Activated CD4-positive, alpha-beta T cell treated with anti-CD3 and anti-CD28 coated beads for 48 hours (primary cell): ENCODE results near the gene MYL7.
"Not testable (repeated sequence)": the region's sequence is repeated elsewhere in the genome, so short reads cannot be mapped to it uniquely, and the experiment has no call there.

Experiments
- DNase-seq: peaks from one replicate; pipeline ENCODE4 v3.0.0-alpha.2; 2020

Gene MYL7, protein sequence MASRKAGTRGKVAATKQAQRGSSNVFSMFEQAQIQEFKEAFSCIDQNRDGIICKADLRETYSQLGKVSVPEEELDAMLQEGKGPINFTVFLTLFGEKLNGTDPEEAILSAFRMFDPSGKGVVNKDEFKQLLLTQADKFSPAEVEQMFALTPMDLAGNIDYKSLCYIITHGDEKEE

DNA sequence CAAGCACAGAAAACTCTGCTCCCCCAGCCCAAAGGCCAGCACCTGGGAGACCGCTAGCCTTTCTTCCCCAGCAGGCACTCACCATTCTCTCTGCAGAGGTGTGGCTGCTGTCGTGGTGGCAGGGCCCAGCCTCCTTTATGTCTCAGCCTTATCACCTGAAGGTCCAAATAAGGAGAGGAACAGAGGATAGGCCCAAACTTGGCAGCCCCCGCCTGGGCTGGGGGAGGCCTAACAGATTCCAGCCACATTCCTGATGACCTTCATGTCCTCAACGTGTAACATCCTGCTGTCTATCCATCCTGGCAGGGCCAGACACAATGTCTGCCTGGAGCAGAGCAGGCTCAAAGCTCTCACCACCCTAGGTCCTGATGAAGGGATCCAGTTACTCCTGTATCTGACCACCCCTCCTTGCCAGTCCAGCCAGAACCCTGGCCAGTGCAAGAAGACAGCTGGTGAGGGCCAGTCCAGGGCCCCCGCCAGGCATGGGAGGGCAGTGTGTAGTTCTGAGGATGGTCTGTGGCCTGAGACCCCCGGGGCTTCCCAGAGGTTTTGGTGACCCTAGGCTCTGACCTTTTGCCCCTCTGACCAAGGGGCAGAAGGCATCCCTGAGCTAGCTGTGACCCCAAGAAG, at the start of gene MYL7:
TSS of gene MYL7 (minus strand) at position 112 of the 630 bp plus-strand sequence. CDS start at position 85, 27 bp downstream.
- DNase-seq = no peak

DNA sequence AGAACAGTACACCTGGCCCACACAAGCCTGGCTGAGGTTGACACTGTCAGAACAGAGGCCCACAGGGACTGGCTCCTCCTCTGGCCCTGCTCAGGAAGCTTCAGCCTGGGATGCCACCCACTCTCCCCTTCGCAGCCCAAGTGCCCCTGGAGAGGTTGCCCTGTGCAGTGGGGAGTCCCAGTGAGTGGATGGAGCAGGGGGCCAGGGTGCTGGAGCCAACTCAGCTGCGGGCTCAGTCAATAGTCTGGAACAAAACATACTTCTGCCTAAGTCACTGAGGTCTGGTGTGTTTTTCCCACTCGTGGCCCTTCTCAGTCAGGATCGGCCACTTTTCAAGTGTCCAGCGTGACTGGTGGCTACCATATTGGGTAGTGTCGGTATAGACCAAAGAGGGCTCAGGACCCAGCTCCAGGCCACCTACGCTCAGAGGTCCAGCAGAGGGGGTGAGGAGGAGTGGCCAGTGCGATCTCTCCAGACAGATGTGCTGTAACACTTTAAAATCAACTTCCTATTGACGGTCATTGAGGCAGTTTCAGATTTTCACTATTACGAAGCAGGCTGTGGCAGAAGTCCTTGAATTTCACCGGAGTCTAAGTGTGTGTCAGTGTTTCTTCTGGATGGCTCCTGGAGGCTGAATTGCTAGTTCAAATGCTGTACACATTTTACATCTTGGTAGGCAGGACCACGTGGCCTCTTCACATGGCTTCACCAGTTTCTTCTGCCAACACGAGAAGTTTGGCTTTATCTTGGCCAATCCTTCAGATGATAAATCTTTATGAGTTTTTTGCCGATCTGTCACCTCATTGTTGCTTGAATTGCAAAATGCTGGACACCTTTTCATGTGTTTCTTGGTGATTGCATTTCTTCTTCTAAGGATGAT, 49.1 kb upstream of the MYL7 start:
- no peak for DNase-seq

DNA sequence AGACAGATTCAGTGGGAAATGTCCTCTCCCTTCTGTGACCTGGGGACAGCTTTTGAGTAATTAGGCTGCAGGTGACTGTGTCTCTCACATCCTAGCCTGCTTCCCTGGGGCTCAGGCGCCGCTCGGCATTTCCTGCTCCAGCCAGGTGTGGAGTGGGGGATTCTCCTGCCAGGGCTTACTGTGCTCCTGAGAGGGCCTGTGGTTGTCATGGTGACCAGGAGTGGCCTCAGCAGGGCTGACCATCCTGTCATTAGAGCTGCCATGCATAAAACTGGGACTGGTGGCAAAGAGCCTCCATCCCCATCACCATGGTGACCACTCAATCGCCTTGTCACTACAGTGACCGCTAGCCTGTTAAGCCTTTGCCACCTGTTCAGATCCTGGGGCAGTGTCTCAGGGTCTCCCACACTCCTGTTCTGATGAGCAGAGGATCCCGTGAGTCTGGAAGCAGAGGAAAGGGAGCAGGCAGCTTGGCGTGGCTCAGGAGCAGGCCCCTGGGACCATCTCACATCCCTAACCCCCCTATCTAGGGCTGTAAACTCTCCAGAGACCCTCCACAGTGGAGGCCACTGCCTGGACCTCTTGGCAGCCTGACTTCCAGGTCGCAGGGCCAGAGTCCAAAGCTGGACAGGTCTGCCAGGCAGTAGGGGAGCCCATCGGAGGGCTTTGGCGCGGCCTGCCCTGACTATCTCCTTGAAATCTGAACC, 48.3 kb upstream of the MYL7 start, which contains the start of gene GCK:
TSS of gene GCK (minus strand) at position 154 of the 707 bp plus-strand sequence. CDS start 486 bp downstream, outside the sequence.
- no peak for DNase-seq

DNA sequence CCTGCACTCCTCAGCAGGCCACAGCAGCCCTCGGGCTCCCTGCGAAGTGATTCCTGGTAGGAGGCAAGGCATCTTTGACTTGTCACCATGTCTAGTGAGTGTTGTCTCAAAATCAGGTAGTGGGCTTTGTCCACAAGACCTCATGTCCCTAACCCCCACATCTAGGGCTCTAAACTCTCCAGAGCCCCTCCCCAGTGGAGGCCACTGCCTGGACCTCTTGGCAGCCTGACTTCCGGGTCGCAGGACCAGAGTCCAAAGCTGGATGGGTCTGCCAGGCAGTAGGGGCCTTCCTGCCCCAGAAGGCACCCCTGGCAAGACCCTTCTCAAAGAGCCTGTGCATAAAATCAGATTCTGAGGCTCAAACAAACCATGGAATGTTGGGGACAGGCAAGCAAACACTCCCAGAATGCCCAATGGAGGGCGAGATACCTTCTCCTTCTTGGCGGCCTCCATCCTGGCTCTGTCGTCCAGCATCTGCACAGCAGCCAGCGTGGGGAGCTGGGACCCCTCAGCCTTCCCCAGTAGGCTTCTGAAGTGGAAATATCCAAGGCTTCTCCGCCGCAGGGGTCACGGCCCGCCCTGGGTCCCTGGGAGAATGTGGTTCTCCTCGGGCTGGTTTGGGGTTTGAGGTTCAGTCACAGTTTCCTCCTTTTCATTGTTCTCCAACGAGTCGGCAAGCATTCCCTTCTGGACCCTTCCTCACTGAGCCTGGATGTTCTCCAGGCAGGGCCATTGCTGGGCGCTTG, 47.5 kb upstream of the MYL7 start:
- no peak for DNase-seq

DNA sequence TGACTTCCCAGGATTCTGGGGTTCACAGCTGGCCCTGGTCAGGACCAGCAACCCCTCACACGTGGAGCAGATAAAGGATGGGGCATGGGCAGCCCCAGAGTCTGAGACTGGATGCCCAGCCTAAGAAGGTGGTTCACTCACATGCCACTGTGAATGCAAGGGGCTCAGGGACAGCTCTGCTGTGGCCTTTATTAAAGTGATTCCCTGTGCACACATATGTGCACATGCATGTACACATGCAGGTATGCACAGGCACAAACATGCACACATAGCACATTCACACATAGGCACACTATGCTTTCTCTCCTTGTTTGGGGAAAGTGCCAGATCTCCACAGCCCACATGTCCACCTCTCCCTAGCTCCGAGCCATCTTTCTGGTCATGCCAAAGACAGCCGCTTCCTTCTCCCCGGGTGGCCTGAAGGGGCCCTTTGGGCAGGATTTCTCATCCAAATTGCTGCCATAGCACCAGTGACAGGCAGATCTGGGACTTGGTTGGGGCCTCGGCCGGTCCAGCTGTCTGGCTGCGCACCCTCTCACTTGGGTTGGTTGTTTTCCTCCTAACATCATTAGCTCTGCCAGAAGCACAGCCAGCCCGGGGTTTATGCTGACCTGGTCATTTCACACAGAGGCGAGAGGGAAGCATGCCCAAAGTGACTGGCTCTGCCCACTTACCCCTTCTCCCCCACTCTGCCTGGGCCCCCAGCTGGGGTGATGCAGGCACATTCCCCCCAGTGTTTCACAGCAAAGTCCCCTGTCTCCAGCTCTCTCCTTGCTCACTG, 46.7 kb upstream of the MYL7 start:
- no peak for DNase-seq

DNA sequence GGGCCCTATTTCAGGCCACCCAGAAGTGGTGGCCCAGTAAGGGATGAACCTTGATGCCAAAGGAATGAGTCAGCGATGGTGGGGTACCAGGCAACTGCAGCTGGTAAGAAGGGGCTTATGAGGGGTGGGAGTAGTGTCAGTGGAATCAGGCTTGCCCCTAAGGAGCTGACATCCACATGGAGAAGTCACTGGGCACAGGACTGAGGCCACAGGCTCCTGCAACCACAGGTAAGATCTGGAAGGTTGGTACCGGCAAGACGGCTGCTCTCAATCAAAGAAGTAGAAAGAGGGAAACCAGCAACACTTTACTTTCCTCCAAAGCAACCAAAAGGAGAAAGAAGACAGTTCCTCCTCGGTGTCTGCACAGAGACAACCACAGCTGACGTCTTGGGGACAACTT, 45.6 kb upstream of the MYL7 start:
- no peak for DNase-seq

DNA sequence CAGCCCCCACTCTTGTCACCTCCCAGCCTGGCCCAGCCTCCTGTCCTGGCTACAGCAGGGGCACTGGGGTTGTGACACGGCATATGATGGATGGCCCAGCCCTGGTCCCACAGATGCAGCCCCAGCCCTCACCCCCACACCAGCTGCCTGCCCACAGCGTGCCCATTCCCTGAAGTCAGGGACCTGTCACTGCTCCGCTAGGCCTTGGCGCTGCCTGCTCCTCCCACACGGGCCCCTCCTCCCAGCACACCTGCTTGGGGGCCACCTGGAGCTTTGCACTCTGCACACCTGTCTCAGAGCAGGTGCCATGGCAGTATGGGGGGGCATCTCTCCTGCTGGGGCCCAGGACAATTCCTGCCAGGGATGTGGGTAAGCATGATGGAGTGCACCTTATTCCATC, 44.6 kb upstream of the MYL7 start:
- no peak for DNase-seq

DNA sequence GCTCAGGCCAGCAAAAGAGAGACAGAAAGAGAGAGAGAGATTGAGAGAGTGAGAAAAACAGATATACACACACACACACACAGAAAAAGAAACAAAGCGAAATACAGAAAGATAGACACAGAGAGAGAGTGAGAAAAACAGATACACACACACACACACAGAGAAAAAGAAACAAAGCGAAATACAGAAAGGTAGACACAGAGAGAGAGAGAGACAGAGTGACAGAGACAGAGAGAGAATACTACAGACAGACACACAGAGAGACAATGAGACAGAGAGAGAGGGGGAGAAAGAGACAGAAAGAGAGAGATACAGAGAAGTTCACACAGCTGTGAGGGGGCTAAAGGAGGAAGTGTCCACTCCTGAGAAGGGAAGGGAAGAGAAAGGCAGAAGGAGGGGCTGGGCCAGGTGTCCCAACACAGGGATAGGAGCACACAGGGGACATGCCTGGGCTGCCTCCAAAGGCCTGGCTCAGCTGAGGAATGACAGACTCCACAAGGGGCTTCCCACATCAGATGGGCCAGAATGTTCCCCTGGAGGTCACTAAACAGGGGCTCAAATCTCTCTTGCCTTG, 43.8 kb upstream of the MYL7 start:
- DNase-seq = no peak

DNA sequence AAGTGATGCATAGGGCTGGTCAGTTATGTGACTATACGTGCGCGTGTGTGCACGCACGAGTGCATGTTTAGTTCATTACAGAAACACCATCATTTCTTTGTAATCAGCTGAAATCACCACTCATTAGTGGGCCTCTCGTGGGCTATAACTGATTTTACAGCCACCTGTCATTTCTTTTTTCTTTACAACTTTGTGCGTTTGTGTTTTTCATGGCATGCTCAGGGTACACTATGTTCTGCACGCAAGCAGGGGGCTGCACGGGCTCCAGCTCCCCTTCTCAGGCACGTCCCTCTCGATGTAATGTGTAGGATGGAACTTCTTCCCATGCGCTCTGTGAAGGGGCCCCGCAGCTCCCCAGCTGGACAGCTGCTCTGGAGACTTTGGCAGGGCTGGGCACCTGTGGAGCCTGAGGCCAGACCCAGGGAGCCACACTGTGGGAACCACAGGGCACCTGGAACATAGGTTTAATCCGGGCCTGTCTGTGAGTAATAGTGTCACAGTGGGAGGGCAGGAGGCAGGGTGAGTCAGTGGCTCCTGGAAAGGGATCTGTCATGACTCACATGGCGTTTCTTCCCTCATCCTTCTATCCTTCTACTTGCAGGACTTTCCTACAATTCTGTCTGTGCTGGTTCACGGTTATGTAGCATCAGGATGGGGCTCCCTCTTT, 43.2 kb upstream of the MYL7 start:
- no peak for DNase-seq

DNA sequence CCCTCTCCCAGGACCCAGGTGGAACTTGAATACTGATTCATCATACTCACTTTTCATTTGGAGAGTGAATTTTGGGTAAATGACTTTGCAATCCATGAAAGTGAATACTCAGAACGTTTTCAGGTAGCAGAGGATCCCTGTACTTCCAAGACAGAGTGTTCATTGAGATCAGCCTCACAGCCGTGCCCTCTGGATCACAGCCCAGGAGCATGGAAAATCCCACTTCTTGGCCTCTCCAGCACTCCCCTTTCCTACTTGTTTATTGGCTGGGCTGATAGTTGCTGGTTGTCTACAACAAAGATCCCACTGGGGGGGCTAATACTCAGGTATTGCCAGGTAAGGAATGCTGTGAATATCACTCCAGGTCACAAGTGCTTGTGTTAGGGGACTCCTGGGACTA, 42.3 kb upstream of the MYL7 start:
- no peak for DNase-seq

DNA sequence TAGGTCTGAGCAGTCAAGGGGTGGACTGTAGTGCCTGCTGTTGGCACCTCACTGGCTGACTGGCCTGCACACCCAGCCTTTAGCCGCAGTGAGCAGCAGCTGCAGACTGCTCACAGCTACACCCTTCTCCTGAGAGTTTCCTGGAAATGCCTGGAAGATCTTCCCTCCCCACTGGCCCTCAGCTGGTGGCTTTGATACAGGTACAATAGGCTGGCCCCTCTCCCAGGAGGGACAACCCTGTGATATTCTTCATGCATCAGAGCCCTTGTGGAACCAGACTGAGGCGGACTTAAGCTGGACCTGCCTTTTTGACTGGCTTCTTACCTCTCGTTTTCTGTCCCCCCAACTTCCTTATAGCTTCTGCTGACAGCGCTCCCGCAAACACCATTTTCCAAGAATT, 41.7 kb upstream of the MYL7 start:
- DNase-seq = no peak

DNA sequence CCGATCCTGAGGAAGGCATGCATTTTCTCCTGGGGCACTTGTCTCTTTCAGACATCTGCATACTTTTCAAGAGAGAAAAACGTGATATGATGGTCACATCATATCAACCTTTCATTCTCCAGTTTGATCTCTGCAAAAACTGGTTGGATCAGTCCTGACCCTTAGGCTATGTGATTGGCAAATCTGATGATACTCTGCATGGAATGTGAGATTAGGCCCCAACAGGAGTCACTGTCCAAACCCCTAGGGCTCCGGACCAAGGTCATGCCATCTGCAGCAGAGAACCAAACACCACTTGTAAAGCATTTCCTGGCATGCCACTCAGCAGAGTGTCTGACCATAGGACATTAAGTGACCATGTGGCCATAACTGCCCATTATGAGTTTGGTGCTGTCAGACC, 39.5 kb upstream of the MYL7 start:
- no peak for DNase-seq

DNA sequence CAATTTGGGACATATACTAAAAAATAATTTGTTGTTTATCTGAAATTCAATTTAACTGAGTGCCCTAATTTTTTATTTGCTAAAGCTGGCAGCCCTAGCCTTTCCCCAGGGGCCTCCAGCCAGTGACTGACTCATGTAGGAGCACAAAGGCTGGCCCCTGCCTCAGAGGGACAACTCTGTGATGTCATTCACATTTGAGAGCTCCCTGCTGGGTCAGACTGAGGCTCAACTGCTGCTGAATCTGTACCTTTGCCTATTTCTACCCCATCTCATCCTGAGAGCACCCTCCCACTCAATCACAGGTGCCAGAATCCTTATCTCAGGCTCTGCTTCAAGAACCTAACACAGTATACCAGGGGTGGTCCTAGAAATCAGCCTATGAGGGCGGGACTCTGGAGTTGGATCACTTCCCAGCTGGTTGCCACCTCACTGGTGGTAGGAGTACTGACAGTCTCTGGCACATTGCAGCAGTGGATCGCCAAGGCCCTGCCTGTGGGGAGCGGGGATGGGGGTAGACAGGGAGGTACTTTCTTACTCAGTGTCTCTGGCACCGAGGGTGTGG, 36.5 kb upstream of the MYL7 start:
- DNase-seq = no peak

DNA sequence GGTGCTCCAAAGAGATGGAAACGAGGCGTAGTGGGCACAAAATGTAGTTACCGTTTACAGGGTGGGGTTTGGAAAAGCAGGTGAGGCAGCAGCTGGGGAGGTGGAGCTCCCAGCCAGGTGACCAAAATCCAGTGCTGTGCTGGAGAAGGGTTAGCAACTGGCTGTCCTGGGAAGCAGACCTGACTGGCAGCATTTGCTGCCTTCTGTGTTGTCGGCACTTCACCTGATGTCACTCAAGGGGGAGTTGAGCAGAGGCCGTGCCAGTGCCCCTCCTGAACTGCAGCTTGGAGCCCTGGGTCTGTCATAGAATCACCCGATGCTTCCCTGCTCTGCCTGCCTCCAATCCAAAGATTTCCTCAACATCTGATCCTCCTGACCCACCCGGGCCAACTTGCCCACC, 35.4 kb upstream of the MYL7 start:
- DNase-seq = no peak

DNA sequence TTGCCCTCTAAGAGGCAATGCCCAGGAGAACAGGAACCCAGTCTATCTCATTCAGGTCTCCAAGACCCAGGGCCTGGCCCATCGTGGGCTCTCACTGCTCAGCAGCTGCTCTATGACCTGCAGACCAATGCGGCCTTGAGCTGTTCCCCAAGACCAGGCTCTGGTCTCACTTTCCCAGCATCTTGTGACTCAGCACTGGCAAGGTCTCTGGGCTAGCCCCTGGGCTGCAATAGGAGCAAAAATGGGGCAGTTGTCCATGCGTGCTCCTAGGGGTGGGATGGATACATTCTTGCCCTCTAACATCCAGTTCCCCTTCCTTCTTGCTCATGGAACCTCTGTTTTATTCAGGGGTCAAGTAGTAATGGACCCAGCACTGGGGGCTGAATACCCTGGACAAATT, 34.6 kb upstream of the MYL7 start:
- no peak for DNase-seq

DNA sequence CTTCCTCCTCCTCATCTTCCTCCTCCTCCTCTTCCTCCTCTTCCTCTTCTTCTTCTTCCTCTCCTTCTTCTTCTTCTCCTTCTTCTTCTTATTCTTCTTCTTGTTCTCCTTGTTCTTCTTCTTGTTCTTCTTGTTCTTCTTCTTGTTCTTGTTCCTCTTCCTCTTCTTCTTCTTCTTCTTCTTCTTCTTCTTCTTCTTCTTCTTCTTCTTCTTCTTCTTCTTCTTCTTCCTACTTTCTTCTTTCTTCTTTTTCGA, 33.5 kb upstream of the MYL7 start:
- not testable (repeated sequence) for DNase-seq

DNA sequence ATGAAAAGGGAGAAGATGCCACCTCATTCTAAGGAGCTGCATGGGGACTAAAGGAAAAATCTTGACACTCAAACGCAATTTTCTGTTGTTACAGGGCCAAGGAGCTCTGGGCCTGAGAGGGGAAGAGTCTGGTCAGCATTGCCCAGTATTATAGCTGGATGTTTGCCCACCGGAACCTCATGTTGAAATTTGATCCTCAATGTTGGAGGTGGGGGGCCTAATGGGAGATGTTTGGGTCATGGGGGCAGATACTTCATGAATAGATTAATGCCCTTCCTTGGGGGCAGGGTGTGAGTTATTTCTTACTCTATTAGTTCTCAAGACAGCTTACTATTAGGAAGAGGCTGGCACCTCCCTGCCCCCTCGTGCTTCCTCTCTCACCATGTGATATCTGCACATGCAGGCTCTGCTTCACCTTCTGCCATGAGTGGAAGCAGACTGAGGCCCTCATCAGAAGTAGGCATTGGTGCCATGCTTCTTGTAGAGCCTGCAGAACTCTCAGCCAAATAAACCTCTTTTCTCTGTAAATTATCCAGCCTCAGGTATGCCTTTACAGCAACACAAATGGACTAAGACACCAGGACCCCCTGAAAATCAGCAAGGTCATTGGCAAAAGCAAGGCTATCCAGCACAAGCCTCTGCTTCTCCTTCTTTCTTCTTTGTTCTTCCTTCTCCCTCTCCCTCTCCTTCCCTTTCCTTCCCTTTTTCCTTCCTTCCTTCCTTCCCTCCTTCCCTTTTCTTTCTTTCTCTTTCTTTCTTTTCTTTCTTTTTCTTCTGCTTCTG, 33.0 kb upstream of the MYL7 start:
- no peak for DNase-seq

DNA sequence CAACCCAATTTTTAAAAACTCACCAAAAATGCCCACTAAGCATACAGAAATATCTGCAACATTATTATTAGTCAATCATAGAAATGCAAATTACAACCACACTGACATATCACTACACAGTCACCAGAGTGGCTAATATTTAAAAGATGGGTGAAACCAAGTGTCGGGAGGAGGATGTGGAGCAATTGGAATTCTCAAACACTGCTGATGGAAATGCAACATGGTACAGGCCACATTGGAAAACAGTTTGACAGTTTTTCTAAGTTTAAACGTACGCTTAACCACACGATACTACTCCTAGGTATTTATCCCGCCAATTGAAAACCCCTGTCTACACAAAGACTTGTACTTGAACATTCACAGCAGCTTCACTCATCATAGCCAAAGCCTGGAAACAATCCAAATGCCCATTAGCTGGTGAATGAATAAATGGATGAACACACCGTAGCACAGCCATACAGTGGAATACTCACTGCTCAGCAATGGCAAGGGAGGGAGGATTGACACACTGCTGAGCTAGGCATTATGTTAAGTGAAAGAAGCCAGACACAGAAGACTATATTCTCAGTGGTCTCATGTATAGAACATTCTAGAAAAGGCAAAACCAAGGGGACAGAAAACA, 31.8 kb upstream of the MYL7 start:
- DNase-seq = no peak

DNA sequence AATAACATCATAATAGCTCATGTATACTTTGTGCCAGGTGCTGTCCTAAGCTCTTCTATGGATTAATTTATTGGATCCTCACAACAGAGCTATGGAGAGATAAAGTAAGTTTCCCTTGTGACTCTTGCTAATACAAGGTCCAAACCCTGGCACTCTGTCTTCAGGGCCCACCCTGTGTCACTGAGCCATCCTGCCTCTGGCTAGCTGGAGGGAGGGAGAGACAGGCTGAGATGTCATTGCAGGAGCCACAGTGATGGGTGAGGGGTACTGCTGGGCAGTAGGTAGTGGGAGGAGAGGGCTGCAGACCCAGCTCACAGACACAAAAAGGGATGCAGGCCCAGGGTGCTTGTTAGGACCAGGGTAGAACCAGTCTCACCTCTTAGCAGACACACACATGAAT, 31.2 kb upstream of the MYL7 start:
- DNase-seq = no peak
